ENCODE measurements around the gene NPC2.
"Not testable (repeated sequence)": the region's sequence is repeated elsewhere in the genome, so short reads cannot be mapped to it uniquely, and the experiment has no call there.

The NPC2 gene

DNA sequence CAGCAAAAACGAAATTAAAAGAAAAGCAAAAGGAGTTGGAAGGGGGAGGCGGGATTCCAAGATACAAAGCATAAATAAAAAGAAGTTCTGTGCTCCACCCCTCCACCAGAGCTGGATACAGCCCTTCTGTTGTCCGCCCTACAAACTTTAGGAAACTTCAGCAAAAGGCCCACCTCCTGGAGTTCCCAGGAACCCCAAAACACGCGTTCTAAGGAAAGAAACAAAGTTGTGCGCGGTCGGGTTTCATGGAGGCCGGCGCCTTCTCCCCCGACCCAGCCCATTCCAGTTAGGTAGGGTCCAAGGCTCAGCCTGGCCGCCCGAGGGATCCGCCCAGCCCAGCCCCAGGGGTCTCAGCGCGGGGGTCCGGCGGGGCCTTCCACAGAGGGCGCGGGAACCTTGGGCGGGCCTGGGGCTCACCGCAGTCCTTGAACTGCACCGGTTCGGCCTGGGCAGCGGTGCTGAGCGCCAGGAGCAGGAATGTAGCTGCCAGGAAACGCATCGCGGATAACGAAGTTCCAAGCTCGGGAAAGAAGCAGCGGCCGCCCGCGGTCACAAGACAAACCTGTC lies at the start of gene NPC2:
Gene NPC2 (minus strand): TSS at position 530 of the 567 bp plus-strand sequence. CDS start 31 bp downstream, at position 499.
- no peak for DNase-seq

DNA sequence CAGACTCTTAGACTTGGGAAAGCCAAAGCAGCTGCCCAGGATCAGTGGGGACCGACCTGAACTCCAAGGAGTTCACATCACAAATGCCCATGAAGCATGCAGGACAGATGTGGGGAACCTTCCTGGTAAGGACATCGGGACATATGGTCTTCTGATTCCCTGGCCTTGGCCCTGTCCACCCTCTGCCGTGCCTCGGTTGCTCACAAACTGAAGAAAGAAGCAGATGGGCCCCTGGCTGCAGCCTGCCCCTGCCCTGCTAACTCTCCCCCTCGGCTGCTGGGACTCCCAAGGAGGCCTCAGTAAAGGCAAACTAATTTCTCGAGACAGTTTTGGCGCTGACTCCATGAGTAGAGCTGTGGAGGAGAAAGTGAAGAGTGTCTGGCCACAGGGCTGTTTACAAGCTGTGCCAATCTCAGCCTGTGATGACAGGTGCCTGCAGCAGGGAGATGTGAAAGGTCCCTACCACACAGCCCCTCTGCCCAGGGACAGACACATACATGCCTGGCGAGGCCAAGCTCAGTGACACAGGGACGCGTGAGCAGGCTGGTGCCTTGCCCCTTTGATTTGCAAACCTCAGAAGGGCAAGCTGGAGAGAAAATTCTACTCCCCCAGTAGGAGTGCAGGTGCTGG lies 49.1 kb upstream of the NPC2 start:
- no peak for DNase-seq

DNA sequence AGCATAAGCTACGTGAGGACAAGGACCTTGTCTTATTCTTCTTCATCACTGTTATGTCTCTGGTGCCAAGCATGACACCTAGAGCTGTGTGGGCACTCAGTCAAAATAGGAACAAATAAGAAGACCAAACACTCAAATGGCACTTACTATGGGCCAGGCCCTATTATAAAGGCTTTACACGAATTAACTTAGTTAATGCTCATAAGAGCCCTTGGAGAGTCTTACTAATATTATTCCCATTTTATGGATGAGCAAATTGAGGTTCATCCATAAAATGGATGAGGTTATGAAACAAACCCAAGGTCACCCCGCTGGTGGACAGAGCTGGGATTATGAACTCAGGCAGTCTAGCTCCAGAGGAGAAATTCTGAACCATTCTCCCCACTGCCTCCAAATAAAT lies 48.1 kb upstream of the NPC2 start:
- no peak for DNase-seq

DNA sequence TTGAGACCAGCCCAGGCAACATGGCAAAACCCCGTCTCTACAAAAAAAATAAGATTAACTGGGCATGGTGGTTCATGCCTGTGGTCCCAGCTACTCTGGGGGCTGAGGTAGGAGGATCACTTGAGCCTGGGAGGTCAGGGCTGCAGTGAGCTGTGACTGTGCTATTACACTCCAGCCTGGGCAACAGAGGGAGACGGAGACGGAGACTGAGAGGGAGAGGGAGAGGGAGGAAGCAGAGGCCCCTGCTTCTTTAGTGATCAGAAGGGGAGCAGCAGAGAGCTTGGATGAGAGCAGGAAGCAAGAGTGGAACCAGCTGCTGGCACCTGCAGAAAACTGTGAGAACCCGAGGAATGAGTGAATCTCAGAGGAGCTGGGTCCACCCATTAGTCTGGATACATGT lies 46.4 kb upstream of the NPC2 start:
- no peak for DNase-seq

DNA sequence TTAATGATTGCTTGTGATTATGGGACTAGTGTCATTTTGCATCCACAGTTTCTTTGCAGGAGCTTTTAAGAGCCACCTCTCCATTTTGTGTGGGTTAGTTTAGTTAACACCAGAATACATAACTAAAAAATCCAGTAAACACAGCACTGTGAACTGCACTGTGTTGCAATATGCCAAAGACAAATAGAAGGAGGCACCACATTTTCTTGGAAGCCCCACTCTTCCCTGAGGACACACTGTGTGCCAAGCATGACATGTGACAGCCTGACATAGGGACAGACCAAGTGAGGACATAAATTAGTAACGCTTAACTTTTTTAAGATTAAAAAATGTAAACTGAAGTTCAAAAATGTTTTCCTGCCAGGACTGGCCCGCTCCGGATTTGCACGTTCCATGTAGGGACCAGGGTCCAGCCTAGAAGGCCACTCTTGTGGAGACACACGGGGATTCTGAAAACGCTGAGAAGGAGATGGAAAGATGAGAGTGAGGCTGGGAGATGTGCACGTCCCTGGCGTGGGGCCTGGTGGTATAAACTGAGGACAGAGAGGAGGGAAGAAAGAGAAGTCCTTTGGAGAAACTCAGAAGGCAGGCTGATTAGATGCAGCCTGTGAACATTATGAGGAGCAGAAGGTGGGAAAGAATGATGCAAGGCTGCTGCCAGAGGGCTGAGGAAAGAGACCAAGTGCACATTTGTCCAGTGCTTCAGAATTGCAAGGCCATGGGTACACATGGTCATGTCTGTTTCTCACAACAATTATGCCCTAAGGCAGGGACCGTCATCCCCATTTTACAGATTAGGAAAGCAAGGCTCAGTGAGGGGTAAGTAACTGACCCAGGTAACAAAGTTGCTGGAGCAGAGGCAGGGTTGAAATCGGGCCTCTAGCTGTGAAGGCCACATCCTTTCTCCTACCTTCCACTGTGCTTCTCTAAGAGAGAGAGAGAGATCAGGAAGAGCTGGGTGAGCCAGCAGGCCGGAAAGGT lies 45.6 kb upstream of the NPC2 start:
- DNase-seq: no peak

DNA sequence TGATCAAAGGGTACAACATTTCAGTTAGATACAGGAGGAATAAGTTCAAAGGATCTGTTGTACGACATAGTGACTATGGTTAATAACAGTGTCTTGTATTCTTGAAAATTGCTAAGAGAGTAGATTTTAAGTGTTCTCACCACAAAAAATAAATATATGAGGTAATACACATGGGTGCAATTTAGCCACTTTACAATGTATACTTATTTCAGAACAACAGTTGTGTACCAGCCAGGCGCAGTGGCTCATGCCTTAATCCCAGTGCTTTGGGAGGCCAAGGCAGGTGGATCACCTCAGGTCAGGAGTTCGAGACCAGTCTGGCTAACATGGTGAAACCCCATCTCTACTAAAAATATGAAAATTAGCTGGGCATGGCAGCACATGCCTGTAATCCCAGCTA lies 43.2 kb upstream of the NPC2 start:
- DNase-seq: not testable (repeated sequence)

DNA sequence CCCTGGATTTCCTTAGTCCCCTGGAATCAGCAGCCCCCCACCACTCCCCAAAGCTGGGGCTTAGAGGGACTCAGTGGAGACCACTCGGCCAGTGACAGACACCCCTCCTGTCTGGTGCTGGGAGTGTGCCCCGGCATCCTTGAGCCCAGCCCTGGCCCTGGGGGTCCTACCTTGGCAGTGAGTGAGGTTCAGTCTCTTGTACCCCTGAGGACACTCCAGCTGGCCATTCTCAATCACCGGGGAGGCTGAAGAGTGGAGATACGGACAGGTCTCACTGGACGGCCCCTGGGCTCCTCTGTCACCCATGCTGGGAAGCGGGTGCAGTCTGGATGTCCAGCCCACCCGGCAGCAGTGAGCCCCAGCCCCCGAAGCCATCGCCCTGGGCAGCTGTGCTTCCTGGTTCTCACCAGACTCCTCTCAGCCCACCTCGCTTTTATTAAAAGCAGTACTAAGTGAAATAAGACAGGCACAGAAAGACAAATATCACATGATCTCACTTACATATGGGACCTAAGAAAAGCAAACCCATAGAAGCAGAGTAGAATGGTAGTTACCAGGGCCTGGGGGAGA lies 42.7 kb upstream of the NPC2 start:
- no peak for DNase-seq

DNA sequence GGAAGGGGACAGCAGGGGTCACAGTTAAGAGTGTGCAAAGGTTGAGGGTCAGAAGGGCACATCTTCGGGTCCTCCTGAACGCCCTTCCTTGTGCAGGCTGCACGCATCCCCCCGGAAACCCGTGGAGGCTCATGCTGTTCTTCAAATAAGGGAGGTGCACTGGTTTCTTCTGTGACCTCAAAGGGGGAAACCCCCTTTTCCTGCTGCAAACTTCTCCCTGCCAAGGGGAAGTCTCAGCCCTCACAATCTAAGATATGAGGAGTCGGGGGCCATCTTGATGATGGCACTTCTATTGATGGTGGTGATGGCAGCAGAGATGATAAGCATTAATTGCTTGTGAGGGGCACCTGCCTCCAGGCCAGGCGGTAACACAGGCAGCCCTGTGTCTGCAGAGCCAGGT lies 40.5 kb upstream of the NPC2 start:
- DNase-seq: no peak

DNA sequence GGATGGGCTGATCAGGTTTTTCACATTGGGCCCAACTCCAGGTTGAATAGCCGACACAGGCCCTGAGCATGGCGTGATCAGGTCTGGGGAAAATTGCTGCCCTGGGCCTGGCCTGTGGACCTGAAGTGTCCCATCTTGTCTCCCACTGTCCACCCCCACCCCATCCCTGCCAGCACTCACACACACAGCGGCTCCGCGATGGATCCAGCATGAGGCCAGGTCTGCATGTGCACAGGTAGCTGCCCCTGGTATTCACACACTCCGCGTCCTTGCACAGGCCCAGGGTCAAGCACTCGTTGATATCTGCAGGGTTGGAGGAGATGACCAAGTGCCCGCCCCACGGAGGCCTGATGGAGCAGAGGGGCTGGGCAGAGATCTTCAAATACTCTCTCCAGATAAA lies 39.1 kb upstream of the NPC2 start:
- DNase-seq: no peak

DNA sequence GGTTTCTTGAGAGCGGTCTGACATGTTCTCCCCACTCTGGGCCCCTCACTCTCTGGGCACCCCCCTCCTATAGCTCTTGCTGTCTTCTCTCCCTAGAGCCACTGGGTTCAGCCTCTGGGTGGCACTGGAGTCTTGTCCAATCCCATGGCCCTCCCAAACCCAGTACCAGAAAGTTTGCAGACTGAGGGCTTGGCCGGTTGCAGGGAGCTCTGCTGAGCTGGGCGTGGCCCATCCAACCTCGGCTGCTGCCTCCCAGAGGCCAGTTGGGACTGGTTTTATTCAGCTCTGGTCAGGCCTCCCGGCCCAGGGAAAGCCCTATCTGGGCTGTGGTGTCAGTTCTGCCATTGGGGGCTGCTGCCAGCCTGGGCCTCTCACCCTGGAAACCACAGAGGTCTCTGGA lies 38.4 kb upstream of the NPC2 start:
- no peak for DNase-seq

DNA sequence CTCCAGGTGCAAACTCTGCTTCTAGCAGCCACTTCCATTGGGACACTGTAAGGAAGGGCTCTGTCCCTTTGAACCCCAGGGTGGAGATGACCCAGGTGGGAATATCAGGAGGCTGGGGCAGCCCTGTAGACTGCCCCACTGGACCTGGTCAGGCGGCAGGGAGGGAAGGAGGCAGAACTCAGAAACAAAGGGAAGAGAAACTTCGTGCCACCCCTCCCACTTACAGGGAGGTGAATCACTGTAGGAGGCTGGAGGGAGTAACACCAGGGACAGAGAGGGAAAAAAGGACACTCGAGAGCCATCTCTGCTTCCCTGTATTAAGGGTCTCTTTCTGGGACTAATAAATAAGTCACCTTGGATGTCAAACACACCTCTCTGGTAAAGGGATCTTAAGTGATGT lies 37.9 kb upstream of the NPC2 start:
- no peak for DNase-seq

DNA sequence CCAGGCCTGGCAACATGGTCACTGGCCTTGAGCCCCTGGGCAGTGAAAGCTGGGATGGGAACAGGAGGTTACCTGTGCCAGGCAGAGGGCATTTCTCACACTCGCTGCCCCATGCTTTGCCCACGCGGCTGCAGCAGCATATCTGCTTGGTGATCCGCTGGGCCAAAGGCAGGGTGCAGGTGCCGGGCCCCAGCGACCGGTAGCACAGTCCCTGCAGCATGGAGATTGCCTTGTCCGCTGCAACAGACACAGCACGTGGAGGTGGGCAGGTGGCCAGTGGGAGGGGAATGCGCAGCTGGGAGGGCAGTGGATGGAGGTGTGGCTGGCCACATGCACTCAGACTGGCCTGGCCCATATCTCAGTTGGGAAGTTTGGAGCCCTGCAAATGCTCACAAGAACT lies 35.8 kb upstream of the NPC2 start:
- no peak for DNase-seq

DNA sequence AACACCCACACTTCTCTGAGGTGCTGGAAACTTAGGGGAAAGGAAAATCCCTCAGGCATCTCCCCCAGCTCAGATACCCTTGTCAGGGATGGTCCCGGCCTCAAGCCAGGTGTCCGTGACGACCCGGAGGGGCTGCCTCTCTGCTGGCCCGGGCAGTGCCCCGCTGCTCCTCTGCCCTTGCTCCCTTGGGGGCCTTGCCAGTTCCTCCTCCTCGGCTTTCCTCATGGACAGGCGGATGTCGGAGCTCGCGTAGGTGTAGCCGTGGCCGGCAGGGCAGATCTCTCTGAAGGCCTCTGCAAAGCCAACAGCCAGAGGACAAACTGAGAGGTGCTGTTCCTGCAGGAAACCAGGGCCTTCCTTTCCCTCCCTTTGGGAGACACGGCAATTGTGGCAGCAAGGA lies 35.3 kb upstream of the NPC2 start:
- DNase-seq: no peak

DNA sequence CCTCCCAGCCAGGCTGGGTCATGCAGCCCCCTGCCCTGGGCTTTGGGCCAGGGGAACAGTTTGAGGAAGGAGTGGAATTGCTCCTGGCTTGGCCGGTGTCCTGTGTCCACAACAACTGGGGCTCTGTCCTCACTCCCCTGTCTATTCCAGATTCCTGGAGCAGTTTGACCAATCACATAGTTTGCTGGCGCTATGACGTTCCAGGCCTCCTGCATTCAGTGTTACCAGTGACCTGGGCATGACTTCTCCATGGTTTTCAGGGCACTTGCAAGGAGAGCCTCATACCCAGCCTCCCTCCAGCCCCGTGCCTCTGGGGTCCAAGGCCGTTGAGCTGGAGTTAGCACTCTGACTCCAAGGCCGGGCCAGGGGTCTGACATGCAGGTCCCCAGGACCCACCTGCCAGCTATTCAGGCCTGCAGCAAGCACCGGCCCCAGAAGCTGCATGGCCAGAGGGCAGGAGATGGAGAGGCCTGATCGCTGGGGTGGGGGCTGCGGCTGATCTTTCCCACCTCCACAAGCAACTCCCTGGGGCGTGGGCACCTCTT lies 34.7 kb upstream of the NPC2 start:
- no peak for DNase-seq

DNA sequence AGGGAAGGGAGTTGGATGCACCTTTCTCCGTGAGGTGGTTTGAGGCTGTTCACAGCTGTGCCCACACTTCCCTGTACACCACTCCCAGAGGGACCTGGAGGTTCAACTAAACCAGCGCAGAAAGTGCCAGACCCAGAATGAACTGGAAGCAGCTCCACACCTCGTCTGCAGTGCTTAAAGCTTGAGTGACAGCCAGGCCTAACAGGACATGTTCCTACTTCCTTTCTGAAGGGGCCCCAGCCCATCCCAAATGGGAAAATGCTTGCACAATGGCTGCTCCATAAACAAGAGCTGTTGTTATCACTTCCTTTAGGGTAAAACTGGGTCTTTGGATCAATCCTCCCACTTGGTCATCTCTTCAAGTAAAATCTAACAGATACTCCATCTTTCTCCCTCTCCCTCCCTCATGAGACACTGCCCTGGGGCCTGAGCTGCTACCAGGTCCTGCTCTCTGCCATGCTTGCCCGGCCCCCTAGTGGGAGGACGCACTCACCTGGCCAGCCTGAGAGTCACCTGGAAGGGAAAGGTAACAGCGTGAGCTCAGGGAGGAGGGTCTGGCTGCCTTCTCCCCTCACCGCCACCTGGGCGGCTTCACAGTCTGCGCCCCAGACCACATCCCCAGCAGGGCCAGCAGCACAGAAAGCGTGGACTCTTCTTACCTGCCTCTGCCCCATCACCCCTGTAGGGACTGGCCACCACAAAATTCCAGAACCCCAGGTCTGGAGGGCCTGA lies 33.9 kb upstream of the NPC2 start:
- DNase-seq: no peak

DNA sequence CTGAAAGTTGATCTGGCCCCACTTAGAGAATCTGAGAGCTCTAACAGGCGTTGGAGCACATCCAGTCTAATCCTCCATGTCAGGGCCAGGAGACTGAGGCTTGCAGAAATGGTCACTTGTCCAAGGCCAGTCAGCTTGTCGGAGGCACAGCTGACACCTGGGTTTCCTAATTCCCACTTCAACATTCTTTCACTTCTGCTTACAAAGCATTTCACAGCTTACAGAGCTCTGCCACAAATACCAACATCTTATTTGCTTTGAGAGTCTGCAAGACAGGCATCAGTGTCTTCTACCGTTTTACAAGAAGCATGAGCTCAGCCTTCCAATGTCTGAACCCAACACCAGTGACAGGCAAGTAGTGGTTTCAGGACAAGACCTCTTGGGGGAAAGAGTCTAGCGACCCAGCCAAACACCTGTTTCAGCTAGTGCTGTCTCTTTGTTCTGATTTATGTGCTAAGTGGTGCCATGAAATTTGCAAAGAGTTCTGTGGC lies 32.3 kb upstream of the NPC2 start:
- DNase-seq: no peak

DNA sequence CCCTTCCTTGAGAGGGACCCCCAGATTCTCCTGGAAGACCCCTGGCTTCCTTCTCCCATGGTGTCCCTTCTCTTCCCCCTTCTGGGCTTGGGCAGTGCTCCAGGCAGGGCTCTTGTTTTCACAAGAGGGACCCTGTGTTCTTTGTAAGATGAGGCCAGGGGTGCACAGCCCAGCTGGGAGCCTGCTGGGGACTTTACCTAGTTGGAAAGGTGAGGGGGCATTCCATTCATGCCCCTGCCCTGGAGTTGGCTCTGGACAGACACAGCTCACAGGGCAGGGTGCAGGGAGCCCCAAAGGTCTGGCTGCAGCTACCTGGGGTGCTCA lies 31.7 kb upstream of the NPC2 start:
- no peak for DNase-seq

DNA sequence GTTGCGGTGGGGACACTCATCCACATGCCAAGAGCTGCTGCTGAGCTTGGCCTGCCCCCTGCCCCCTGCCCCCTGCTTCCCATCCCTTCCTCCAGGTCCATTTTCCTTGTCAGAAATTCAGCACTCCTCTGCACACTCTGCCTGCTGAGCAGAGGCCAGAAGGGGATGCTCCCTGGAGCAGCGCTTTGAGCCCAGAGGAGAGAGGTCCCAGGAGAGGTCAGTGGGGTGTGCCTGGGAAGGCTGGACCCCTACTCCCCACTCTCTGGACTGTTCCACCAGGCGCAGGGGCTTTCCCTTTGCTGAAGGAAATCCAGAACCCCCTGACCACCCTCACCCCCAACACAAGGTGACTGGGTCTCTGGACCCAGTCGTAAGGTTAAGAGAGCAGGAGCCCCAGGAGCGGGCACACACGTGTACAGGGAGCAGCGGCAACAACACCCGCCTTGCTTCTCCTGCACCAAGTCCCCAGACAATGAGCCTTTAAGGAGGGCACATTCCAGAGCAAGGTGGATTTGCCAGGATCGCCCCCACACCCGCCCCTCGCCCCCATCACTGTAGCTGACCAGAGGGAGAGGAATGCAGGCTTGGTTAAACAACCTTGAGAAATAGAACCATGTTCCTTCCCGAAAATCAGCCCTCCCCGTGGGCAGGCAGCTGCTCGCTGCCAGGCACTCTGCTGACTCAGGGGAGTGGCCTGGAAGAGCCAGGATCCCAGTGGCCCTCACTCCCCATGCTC lies 31.1 kb upstream of the NPC2 start:
- DNase-seq: no peak

DNA sequence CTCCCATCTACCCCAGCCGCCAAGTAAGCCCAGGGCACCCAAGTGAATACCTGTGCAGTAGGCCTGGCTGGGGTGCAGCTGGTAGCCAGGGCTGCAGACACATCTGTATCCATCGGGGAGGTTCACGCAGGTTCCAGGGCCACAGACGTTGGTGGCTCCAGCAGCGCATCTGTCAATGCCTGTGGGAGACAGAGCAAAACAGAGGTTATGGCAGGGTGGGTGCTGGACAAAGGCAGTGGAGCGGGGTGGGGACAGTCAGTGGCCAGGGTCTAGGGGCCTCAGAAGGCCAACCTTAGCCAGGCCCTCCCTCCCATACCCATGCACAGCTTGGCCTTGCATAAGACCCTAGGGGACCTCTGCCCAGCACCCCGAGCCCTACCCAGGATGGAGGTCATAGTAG lies 29.6 kb upstream of the NPC2 start:
- no peak for DNase-seq

DNA sequence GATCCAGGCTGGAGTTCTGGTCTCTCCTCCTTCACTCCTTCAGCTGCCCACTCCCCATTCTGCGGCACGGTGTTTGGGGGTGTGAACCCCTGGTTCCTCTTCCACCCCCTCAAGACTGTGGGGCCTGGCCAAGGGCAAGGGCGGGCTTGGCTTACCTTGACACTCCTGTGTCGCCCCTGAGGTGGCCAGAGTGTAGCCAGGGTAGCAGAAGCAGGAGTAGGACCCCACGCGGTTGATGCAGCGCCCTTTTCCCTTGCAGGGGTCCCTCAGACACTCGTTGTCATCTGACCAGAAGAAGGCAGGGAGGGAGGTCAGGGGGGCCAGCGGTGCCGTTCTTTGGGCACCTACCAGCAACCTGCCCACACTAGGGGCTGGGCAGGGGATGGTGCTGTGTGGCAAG lies 28.7 kb upstream of the NPC2 start:
- DNase-seq: no peak

DNA sequence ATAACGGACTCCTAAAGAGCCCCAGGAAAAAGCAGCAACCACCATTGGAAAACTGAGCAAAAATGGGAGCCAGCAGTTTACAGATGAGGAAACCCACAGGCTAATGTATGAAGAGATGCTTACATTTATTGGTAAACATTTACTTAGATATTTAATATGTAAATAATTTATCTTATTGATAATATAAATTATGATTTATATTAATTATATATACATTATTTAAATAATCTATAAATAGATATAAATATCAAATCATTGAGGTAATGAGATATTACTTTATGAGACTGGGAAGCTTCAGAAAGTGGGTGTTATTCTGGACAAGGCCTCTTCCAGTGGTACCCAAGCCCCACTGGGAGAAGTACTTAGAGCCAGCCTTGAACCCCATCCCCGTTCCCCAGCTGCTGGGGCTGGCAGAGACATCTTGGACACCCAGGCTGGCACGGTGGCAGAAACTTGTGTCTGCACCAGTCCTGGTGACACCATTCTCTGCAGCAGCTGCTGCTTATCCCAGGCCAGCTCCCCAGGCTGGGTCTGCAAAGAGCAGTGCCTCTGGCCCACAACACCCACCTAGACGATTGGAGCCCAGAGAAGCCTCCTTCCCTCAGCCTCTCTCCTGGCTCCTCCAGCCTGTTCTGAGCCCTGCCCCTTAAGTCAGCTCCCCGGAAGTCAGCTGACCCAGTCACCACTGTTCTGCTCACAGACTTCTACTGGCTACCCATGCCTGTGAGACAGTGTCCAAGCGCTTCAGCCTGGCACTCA lies 26.4 kb upstream of the NPC2 start:
- no peak for DNase-seq
